Measurements from ENCODE around the gene ADAMTS15. TPM values are rescaled to one million over a fixed set of nuclear protein-coding genes. Genes with fewer than 3 reads are reported as not detected.

ADAMTS15 gene
- total RNA-seq, 1 donor from 2014 or later, result 13.8 TPM

DNA sequence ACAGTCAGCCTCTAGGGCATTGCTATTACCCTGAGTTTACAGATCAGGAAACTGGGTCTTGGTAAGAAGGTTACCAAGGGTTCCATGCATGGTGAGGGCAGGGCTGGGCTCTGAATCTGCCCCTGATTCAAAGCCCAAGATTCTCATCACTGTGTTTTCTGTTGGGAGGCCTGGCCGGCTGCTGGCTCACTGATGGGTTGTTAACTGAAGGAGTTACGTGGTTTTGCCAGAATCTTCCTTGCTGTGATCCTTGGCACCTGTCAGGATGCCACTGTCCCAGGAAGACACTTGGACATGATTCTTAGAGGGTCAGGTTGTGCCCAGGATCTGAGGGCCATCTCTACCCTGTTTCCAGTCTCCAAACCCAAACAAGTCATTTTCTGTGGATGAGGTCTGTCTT, 61.5 kb downstream of the ADAMTS15 start:
- no peaks in the 10 kb centered on the region for H3K4me1 Mint-ChIP-seq (ENCODE audit: low read depth, unreplicated experiment)
- H3K27ac ChIP-seq (ENCODE audit: low read depth, low read length), result no peak overlapping the region
- no peaks in the 10 kb centered on the region for H3K79me2 ChIP-seq (ENCODE audit: insufficient read depth, low read length)
- peak overlapping the region; percentile 9 for H3K4me2 ChIP-seq (ENCODE audit: low read length)
- no peaks in the 10 kb centered on the region for H4K20me1 ChIP-seq (ENCODE audit: insufficient read depth, low read length)
- FAIRE-seq (no peak), DNase-seq (ENCODE audit: low read depth) (no peak)
- no peaks in the 10 kb centered on the region for H3K36me3 ChIP-seq (ENCODE audit: insufficient read depth, low read length)
- no peak overlapping the region for H3K4me3 Mint-ChIP-seq (ENCODE audit: unreplicated experiment)
- peaks cover 6% of the 10 kb centered on the region for H3K4me1 ChIP-seq (ENCODE audit: insufficient read depth, low read length)
- peaks cover 16% of the 10 kb centered on the region for H3K9me3 Mint-ChIP-seq (ENCODE audit: unreplicated experiment)
- no peak overlapping the region for H3K4me3 ChIP-seq (ENCODE audit: insufficient read depth, low read depth, low read length)
- H3K9me3 ChIP-seq (ENCODE audit: insufficient read depth, low read depth, low read length), result peaks cover 7% of the 10 kb centered on the region
- no peak for TF ChIP-seq EZH2 (IDR thresholded peaks at IDR 0.05; ENCODE audit: insufficient read depth, low read length)
- TF ChIP-seq, protein P1, sequence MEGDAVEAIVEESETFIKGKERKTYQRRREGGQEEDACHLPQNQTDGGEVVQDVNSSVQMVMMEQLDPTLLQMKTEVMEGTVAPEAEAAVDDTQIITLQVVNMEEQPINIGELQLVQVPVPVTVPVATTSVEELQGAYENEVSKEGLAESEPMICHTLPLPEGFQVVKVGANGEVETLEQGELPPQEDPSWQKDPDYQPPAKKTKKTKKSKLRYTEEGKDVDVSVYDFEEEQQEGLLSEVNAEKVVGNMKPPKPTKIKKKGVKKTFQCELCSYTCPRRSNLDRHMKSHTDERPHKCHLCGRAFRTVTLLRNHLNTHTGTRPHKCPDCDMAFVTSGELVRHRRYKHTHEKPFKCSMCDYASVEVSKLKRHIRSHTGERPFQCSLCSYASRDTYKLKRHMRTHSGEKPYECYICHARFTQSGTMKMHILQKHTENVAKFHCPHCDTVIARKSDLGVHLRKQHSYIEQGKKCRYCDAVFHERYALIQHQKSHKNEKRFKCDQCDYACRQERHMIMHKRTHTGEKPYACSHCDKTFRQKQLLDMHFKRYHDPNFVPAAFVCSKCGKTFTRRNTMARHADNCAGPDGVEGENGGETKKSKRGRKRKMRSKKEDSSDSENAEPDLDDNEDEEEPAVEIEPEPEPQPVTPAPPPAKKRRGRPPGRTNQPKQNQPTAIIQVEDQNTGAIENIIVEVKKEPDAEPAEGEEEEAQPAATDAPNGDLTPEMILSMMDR (IDR thresholded peaks at IDR 0.05; ENCODE audit: insufficient read depth, low read depth, low read length), result no peak
- H3K36me3 Mint-ChIP-seq (ENCODE audit: low read depth, unreplicated experiment), result peaks cover 3% of the 10 kb centered on the region
- H3K27me3 Mint-ChIP-seq (ENCODE audit: low read depth, unreplicated experiment), result peaks cover 15% of the 10 kb centered on the region
- peak overlapping the region; percentile 61 for H2AFZ ChIP-seq (ENCODE audit: low read depth, low read length)
- no peak overlapping the region for H3K9ac ChIP-seq (ENCODE audit: low read length)
- no peak overlapping the region for H3K27ac Mint-ChIP-seq (ENCODE audit: unreplicated experiment)
- no peaks in the 10 kb centered on the region for H3K27me3 ChIP-seq (ENCODE audit: insufficient read depth, low read length)

DNA sequence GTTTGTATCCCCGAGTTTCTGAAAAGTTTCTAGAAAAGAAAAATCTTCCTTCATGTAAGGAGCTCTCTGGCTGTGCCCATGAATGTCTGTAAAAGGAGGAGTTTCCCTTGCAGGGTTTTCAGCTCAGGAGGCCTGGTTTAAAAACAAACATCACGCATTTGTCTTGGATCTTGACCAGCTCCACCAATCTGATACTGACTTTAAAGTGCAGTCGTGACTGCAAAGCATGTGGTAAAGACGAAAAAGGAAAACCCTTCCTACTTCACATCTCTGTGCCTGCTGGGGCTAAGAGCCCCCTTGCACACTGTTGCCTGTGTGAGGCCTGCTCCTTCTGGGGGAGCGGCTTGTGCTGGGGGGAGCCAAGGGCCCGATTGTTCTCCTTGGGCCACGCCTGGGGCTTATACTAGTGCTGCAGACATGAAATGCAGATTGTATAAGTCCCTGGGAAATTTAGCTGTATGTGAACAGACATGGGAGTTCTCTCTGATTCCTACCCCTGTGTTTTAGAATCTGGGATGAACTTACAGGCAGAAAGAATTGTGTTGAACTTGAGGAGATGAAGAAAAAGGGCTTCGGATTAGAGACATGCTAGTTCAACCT, 62.1 kb downstream of the ADAMTS15 start:
- Mint-ChIP-seq H3K4me3 (ENCODE audit: unreplicated experiment) (no peak overlapping the region), H3K36me3 (ENCODE audit: low read depth, unreplicated experiment) (peaks cover 3% of the 10 kb centered on the region), H3K27ac (ENCODE audit: unreplicated experiment) (no peak overlapping the region), H3K27me3 (ENCODE audit: low read depth, unreplicated experiment) (peaks cover 20% of the 10 kb centered on the region), H3K4me1 (ENCODE audit: low read depth, unreplicated experiment) (peaks cover 5% of the 10 kb centered on the region), H3K9me3 (ENCODE audit: unreplicated experiment) (peaks cover 16% of the 10 kb centered on the region)
- peaks cover 6% of the 10 kb centered on the region for H3K4me1 ChIP-seq (ENCODE audit: insufficient read depth, low read length)
- no peaks in the 10 kb centered on the region for H3K27me3 ChIP-seq (ENCODE audit: insufficient read depth, low read length)
- peak overlapping the region; percentile 61 for H2AFZ ChIP-seq (ENCODE audit: low read depth, low read length)
- H4K20me1 ChIP-seq (ENCODE audit: insufficient read depth, low read length), result no peaks in the 10 kb centered on the region
- peak overlapping the region; percentile 9 for H3K4me2 ChIP-seq (ENCODE audit: low read length)
- TF ChIP-seq EZH2 (IDR thresholded peaks at IDR 0.05; ENCODE audit: insufficient read depth, low read length), result no peak
- TF ChIP-seq, protein P1 (IDR thresholded peaks at IDR 0.05; ENCODE audit: insufficient read depth, low read depth, low read length), result no peak
- H3K36me3 ChIP-seq (ENCODE audit: insufficient read depth, low read length), result no peaks in the 10 kb centered on the region
- H3K79me2 ChIP-seq (ENCODE audit: insufficient read depth, low read length), result no peaks in the 10 kb centered on the region
- H3K27ac ChIP-seq (ENCODE audit: low read depth, low read length), result no peak overlapping the region
- DNase-seq (ENCODE audit: low read depth), result peak; percentile 64
- H3K9me3 ChIP-seq (ENCODE audit: insufficient read depth, low read depth, low read length), result peaks cover 7% of the 10 kb centered on the region
- no peak overlapping the region for H3K9ac ChIP-seq (ENCODE audit: low read length)
- no peak for FAIRE-seq
- no peak overlapping the region for H3K4me3 ChIP-seq (ENCODE audit: insufficient read depth, low read depth, low read length)

DNA sequence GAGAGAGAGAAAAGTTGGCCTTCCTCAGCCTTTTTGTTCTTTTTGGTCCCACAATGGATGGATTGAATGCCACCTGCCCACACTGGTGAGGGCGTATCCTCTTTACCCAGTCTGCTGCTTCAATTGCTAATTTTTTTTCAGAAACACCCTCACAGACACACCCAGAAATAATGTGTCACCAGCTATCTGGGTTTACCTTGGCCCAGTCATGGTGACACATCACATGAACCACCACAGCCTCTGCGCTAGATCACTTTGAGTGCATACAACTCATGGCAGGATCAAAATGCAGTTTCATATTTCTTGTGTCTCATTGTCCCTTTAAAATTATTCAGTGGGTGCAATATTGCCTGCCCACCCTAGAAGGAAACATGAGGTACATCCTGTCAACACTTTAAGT, 63.3 kb downstream of the ADAMTS15 start:
- H3K27ac Mint-ChIP-seq (ENCODE audit: unreplicated experiment), result no peak overlapping the region
- DNase-seq (ENCODE audit: low read depth), result no peak
- H3K9ac ChIP-seq (ENCODE audit: low read length), result no peak overlapping the region
- TF ChIP-seq, protein P1 (IDR thresholded peaks at IDR 0.05; ENCODE audit: insufficient read depth, low read depth, low read length), result no peak
- no peak for TF ChIP-seq EZH2 (IDR thresholded peaks at IDR 0.05; ENCODE audit: insufficient read depth, low read length)
- peaks cover 5% of the 10 kb centered on the region for H3K4me1 Mint-ChIP-seq (ENCODE audit: low read depth, unreplicated experiment)
- peaks cover 11% of the 10 kb centered on the region for H3K9me3 Mint-ChIP-seq (ENCODE audit: unreplicated experiment)
- H3K79me2 ChIP-seq (ENCODE audit: insufficient read depth, low read length), result no peaks in the 10 kb centered on the region
- no peak overlapping the region for H3K4me3 ChIP-seq (ENCODE audit: insufficient read depth, low read depth, low read length)
- no peaks in the 10 kb centered on the region for H3K36me3 ChIP-seq (ENCODE audit: insufficient read depth, low read length)
- H3K27ac ChIP-seq (ENCODE audit: low read depth, low read length), result no peak overlapping the region
- H3K36me3 Mint-ChIP-seq (ENCODE audit: low read depth, unreplicated experiment), result peaks cover 3% of the 10 kb centered on the region
- no peak overlapping the region for H3K4me3 Mint-ChIP-seq (ENCODE audit: unreplicated experiment)
- no peak for FAIRE-seq
- peaks cover 20% of the 10 kb centered on the region for H3K27me3 Mint-ChIP-seq (ENCODE audit: low read depth, unreplicated experiment)
- peaks cover 6% of the 10 kb centered on the region for H3K4me1 ChIP-seq (ENCODE audit: insufficient read depth, low read length)
- H4K20me1 ChIP-seq (ENCODE audit: insufficient read depth, low read length), result no peaks in the 10 kb centered on the region
- H3K4me2 ChIP-seq (ENCODE audit: low read length), result no peak overlapping the region
- H2AFZ ChIP-seq (ENCODE audit: low read depth, low read length), result no peak overlapping the region
- H3K9me3 ChIP-seq (ENCODE audit: insufficient read depth, low read depth, low read length), result peaks cover 7% of the 10 kb centered on the region
- no peaks in the 10 kb centered on the region for H3K27me3 ChIP-seq (ENCODE audit: insufficient read depth, low read length)
